Endometrial microvascular endothelial cells (primary cell): ENCODE measurements around the gene COL6A1. TPM values are rescaled to one million over a fixed set of nuclear protein-coding genes. Genes with fewer than 3 reads are reported as not detected.
"Not testable (repeated sequence)": the region's sequence is repeated elsewhere in the genome, so short reads cannot be mapped to it uniquely, and the experiment has no call there.

ENCODE experiments used
- in situ Hi-C: cut with HindIII; loops from 2 replicates; pipeline ENCODE4 v1.10.0; 2017; ENCODE audit warnings: low sequenced_read_pairs, low pct_unique_long_range_greater_than_20kb; ENCODE audit errors: inconsistent ontology term
- total RNA-seq: library from RNA; depleted of rRNA; stranded (reverse); fragments of >200 nt; gene quantifications from one replicate; pipeline ENCODE4 v1.2.3, GENCODE V29; 2015; ENCODE audit errors: inconsistent ontology term

Gene COL6A1
- total RNA-seq, 1 donor from 2014 or later: 30.2 TPM

DNA sequence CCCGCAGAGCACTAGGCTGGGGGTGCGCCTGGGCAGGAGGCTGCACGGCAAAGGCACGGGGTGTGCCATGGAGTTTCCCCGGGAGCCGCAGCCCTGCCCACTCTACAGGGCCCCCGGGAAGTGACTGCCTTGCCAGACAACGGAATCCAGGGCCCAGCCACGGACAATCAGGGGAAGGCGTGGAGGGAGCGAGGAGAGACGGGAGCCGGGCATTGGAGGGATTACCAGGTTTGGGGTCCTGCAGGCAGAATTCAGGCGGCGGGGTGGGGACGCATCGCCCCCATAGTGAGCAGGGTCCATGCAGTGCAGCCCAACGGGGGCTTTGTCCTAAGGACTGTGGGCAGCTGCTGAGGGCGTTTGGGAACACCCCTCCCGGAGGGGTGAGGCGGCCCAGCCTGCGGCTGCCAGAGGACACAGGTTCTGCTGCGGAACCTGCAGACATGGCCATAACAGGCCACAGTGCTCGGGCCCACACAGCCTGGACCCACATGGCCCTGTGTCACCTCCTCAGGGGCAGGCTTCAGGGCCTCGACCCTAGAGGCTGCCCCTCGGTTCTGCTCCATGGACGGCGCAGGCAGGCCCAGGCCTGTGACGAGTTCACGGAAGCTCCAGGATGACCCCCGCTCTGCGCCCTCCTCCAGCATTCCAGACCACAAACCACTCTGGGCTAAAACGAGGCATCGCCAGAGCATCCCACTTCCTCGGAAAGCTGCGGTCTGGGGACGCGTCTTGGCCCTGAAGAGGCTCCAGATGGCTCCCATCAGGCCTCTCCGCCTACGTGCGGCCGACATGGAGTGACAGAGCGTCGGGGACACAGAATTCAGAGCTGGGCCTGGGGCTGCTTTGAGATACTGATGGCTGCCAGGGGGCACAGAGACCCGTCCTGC is 54.5 kb downstream of the COL6A1 start:
- in situ Hi-C loops: no loop called here

DNA sequence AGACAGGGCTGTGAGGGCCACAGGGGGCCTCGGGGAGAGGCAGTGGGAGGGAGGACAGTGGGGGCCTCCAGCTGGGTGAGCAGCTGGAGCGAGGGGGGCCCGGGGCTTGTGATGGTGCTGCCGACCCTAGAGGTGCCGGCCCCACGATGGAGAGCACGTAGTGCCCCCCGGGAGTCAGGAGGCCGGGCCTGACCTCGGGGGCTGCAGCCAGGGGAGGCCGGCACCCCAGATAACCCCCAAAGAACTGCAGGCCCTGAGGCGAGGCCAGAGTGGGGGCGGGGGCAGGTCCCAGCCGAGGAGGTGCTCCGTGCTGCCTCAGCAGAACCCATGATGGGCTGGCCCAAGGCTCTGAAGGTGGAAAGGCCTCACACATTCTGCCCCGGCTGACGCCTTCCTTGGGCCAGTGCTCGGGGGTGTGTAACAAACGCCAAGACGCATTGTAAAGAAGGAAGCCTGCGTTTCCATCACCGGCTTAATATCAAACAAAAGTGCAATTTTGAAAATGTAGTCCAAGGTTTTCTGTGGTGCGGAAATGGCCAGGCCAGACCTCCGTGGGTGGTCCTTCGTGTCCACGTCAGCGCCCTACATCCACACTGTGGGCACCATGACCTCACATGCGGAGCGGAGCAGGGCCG is 55.2 kb downstream of the COL6A1 start:
- in situ Hi-C loops: no loop called here

DNA sequence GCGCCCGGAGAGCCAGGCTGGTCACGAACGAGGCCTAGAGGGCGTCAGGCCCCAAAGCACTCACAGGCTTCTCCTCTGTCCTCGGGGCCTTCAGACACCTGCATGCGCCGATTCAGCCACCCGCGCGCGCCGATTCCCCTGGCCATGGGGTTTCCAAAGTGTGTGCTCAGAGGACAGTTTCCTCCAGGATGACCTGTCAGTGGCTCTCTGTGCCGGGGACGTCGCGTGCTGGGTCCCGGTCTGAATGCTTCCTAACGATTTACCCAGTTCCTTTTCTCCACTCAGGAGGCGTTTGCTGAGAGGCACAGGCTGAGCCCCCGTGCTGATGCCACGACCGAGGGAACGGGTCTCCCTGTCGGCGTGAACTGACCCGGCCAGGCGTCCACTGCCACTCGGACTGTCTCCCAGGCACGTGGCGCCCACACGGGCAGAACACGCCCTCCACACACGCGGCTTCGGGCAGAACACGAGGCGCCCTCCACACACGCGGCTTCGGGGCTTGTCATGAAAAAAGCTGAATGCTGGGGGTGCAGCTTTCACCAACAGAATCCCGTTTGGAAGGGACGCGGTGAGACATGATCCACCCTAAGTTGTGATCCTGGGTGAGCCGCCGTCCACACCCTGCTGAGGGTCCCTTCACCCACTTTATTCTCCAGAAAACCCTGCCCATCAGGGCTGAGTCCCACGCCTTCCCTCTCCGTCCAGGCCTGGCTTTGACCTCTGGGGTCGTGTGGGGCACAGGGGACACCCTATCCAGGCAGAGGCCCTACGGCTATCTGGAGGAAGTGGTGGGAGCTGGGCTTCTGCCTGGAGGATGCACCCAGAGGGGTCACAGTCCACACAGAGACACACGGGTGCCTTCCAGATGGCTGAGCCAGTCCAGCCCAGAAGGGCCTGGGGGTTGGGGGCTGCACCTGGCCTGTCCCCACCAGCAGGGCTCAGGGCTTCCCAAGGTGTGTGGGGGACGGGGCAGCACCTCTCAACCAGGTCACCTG is 56.1 kb downstream of the COL6A1 start:
- in situ Hi-C loops: no loop called here

DNA sequence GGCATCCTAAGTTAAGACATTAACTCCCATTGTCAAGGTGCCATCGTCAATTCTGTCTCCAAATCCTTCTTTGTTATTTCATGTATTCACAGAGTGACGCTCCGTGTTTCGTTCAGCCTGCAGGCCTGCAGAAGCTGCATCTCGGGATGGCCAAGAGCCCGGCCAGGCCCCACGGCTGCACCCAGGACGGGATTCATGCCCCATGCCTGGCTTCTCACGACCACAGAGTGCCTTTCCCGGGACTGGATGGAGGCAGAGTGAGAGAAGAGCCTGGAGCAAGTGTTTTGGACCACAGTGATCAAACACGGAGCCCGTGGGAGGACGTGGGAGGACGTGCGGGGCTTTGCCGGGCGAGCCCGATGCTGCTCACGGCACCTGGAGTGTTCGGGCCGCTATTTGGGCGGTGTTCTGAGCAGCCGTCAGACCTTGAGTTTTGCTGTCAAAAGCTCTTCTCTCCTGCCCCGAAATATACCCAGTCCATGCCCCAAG is 56.8 kb downstream of the COL6A1 start:
- in situ Hi-C loops: no loop called here

DNA sequence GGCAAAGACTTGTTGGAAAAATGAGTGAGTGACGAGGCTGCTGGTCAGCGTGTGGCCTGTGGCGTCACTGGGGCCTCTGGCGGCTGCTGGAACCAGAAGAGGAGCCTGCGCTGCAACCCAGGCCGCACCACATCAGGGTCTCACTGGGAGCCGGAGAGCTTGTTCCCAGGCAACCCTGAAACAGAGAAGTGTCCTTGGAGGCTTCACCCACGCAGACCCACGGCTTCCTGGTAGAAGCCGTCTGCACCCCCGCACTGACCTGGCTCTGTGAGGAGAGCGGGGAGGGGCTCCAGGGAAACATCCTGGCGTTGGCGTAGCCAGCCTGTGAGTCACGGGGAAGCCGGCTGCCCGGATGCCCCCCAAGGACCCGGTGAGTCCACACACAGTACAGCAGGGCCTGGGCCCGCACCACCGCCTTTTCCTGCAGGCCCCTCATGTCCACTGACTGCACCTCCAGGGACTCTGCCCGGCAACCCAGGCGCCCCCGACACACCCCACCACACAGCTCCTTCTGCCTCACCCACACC is 57.4 kb downstream of the COL6A1 start:
- in situ Hi-C loops: no loop called here

DNA sequence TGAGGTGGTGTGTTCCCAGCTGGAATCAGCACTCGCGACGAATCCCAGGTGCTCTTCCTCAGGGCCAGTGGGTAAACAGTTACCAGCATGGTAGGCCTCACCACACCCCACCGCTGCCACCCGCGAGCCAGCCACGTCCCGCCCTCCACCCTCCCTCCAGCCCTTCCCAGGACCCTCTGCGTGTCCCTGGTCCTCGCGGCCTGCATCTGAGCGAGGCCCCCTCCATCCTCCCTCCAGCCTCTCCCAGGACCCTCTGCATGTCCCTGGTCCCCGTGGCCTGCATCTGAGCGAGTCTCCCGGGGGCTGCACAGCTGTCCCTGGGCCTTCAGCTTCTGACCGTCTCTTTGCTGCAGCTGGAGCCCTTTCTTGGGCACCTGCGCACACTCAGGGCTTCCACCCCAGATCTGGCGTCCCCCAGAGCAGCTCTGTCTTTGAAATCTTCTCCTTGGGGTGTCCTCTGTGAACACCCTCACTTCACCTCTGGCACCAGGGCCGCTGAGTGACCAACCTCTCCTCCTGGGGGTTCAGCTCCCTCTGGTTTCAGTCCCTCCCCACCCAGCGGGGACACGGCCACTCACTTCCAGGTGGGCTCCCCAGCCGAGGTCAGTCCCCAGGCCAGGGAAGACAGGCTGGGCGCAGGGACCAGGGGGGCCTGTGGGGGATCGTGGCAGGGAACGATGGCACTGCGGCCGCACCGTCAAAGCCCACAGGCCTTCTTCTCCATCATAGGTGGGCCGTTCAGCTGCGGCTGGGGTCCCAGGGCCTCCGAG is 58.5 kb downstream of the COL6A1 start:
- in situ Hi-C loops: no loop called here

DNA sequence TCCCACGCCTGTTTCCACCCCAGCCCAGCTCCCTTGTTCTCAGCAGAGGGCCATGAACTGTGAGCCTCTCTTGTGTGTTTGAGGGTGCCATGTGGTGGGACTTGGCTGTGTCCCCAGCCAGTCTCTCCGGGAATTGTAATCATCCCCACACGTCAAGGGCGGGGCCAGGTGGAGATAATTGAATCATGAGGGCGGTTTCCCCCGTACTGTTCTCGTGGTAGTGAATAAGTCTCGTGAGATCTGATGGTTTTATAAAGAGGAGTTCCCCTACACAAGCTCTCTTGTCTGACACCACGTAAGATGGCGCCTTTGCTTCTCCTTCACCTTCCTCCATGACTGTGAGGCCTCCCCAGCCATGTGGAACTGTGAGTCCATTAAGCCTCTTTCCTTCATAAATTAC is 59.1 kb downstream of the COL6A1 start:
- in situ Hi-C loops: no loop called here

DNA sequence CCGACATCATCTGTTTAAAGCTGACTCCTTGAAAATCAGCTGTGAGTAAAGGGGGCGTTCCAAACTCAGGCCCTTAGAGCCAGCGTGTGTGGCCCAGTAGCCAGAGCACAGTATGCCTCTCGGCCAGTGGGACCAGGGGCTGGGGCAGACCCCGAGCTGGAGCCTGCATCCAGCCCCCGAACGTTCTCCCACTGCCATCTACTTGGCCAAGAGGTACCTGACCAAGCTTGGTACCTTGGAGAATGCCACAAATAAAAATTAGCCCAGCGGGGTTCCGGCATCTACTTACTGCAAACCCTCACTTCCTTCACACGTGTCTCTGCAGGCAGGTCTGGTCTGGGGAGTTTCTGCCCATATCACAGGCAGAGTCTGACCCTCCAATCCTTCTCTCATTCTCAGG is 59.6 kb downstream of the COL6A1 start:
- in situ Hi-C loops: no loop called here

DNA sequence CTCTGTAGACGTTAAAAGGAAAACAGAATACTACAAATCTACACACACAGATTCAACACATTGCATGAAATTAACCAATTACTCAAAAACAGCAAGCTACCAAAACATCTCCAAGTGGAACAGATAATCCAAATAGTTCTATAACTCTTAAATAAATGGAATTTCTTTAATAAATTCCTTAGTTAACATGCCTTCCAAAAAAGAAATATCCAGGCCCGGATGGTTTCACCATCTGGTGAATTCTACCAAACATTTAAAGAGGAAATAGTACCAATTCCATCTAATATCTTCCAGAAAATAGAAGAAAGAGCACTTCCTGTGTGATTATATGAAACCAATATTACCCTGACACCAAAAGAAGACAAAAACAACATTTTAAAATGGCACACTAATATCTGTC is 63.6 kb downstream of the COL6A1 start:
- in situ Hi-C loops: no loop called here

DNA sequence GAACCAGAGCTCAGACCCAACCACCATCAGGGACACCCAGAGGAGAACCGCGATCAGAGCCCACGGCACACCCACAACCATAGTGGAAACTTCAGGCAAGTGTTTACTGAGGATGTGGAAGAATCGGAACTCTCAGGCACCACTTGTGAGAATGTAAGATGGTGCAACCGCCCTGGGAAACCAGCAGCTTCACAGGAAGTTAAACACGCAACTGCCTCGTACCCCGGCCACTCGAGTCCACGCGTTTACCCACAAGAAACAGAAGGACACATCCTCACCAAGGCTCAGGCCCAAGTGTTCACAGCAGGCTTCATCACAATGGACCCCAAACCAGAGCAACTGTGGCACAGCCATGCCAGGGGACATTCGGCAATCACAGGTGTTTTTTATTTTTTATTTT is 64.9 kb downstream of the COL6A1 start:
- in situ Hi-C loops: no loop called here

DNA sequence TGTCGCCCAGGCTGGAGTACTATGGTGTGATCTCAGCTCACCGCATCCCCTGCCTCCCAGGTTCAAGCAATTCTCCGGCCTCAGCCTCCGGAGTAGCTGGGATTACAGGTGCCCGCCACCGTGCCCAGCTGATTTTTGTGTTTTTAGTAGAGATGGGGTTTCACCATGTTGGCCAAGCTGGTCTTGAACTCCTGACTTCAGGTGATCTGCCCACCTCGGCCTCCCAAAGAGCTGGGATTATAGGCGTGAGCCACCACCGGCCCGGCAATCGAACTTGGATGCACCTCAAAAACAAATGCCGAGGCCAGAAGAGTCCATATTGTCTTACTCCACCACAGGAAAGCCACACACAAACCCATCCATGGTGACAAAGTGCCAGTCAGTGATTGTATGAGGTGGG is 65.3 kb downstream of the COL6A1 start:
- in situ Hi-C loops: not testable (repeated sequence)

DNA sequence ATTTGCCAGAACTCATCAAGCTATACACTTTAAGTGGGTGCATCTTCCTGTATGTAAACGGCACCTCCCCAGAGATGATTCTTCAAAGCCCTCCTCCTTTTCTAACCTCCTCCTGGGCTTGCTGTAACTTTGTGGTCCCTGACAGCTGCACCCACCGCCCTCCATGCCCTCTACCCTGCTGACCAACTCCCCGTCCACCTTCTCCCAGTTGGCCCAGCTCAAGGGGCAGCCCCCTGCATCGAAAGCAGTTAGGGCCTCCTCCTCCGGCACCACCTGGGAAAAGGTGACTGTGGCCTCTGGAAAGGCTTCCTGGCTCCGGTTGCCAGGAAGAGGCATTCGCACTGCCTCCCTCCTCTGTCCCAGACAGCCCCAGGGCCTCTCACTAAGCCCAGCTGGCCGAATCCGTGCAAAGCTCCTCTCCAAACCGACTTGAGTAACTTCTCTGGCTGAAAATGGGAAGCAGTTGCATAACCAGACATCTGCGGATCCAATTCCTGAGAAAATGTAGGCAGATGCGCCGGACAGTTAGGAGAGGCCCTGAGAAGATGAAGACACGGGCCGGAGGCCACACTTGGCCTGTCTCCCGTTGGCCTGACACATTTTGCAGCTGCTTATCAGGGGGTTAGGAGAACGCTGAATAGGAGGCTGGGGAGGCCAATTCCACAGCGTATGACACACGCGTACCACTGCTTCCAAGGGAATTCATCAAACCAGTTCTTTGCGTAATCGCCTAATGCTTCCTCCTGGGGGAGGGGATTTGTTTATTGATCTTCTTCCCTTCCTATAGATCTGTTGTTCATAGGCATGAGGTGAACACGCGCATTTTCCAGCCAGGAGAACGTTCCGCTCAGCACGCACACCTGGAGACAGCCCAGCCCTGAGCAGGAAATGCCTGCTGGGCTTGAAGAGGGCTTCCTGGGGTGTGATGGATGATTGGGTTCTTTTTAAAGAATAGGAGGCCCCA is 67.6 kb downstream of the COL6A1 start:
- in situ Hi-C loops: no loop called here

DNA sequence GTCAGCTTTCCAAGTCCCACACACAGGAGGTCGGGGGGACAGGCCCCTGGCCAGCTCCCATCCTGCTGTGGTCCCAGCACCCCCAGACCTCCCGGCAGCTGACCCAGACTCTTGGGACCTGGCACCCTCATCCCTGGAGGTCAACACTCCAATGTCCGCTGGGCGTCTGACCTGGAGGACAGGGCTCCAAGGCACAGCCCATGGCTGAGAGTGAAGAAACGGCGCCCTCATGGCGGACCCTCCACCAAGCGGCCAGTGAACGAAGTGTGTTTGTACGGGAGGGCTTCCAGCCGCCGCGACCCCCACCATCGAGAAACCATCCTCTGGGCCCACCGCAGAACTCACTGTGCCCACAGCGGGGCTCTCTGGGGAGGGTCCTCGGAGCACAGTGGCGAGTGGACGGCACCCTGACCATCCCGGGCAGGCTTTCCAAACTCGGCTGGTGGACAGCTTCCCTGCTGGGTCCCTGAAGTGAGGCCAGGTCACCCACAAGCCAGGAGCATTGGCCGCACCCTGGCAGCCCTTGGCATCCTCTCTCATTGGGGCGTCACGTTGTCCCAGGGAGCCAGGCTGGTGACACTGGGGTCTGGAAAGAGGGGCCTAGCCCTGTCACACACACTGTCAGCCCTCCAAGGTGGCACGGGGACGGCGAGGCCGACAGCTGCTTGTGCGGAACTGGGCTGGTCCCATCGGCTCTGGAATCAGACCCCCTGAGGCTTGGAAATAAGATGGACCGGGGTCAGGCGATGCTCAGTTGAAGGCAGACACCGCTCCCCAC is 68.5 kb downstream of the COL6A1 start:
- in situ Hi-C loops: no loop called here

DNA sequence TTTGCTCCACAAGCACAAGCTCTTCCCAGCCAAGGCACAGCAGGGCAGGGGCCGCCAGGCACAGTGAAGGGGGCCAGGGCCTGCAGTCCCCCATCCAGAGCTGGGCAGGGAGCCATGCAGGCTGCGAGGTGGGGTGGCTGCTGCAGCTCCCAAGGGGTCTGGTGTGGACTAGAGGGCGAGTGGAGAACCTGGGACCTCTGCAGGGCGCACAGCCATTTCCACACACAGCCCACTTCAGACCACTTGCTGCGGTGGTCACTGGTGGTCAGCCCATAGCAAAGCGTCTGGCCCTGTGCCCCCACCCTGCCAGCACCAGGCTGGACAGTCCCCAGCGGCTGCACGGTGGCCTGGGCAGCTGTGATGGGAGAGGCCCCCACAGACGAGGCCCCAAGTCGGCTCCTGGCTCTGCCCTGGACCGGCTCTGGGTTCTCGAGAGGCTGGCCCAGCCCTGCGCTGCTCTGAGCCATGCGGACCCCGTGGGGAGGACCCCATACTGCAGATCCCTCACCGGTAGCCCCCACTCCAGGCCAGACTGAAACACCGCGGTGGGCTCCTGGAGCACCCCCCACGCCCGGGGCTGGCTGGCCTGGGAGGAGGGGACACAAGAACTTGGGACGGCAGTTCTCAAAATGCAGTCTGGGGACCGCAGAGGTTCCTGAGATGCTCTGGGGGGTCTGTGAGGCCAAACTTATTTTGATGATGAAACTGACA is 69.3 kb downstream of the COL6A1 start:
- in situ Hi-C loops: no loop called here

DNA sequence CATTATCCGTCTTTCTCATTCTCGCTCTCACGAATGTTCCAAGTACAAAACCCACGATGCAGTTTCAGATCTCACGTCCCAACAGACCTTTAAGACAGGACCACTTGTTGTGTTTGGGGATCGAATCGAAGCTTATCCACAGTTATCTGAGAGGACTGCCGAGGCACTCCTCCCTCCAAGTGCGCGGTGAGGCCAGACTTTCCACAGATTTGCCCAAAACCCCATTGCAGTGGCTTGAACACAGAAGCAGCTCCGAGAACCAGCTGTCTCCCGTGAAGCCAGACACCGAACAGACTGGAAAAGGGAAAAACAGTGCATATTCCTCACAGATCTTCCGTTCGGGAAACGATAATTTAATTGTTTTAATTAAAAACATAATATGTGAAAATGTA is 69.8 kb downstream of the COL6A1 start:
- in situ Hi-C loops: no loop called here
